GM18526 (cell line): ENCODE data around the gene C11orf24.

Experiments used
- POLR2A ChIP-seq: IDR thresholded peaks from 3 replicates; pipeline ENCODE4 v1.6.1; 2011; ENCODE audit not compliant: insufficient read length; ENCODE audit errors: extremely low read depth

The C11orf24 gene

DNA sequence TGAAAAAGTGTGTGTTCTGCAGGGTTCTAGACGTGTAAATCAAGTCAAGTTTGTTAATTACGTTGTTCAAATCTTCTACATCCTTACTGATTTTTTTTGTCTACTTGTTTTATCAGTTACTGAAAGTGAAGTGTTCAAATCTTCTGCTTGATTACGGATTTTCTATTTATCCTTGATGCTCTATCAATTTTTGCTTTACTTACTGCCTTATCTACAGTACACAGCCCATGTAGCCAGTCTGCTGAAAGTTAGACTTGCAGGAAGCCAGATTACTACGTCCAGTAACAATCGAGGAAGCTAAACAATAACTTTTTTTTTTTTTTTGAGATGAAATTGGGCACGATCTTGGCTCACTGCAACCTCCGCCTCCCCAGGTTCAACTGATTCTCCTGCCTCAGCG, 15.6 kb upstream of the C11orf24 start:
- no peak for TF ChIP-seq POLR2A

GRCh38 chr11:68282861-68283230, 11.1 kb upstream of the C11orf24 start:
- TF ChIP-seq POLR2A: no peak

DNA sequence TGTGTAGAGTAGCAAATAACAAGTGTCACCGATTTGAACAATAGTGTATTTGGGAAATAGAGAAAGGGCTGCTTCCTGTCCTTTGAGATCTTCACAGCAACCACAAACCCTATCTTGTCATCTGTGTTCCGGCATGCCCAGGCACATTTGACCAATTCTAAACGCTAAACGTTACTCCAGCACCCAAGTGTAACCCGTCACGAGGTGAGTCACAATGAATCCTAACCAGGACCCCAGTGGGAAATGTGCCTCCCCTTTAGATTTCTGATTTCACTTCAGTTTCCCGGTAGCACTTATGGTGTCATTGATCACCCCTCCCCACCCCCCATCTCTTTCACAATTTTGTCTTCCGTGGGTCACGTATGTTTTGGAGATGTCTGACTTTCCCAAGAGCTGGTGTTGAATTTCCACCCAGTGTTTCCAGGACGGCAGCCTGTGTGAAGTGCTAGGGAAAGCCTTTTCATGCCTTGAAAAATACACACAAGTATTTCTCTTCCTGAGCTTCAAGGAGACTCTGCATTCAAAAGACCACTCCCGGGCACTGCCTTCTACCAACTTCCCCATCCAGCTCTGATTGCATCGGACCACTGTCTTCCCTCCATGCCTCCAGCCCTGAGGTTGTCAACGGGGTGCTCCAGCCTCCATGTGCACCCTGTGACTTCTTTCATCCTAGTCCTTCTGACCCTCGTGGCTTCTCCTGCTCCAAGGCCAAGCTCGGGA, 10.5 kb upstream of the C11orf24 start:
- no peak for TF ChIP-seq POLR2A

DNA sequence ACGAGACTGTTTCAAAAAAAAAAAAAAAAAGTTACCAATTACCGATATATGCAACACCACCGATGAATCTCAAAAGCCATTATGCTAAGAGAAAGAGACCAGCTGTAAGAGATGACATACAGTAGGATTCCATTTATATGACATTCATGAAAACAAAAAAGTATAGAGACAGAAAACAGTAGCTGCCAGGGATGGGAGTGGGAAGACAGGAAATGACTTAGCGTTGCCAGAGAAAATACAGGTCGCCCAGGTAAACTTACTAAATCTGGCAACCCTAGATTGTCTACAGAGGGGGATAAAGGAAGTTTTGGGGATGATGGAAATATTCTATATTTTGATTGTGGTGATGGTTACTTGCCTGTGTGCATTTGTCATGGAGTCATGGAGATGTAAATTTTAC, 7.9 kb upstream of the C11orf24 start:
- TF ChIP-seq POLR2A: no peak

GRCh38 chr11:68276861-68277260, 5.1 kb upstream of the C11orf24 start:
- no peak for TF ChIP-seq POLR2A

GRCh38 chr11:68275721-68276507, 4.1 kb upstream of the C11orf24 start:
- no peak for TF ChIP-seq POLR2A

GRCh38 chr11:68274306-68274705, 2.5 kb upstream of the C11orf24 start:
- no peak for TF ChIP-seq POLR2A

- TF ChIP-seq POLR2A: no peak
These were observed 1.4 kb upstream of the C11orf24 start for GRCh38 chr11:68273026-68273738.

GRCh38 chr11:68271023-68271780, 571 bp downstream of the C11orf24 start:
- TF ChIP-seq POLR2A: no peak

GRCh38 chr11:68270196-68271022, 1.4 kb downstream of the C11orf24 start:
- no peak for TF ChIP-seq POLR2A

DNA sequence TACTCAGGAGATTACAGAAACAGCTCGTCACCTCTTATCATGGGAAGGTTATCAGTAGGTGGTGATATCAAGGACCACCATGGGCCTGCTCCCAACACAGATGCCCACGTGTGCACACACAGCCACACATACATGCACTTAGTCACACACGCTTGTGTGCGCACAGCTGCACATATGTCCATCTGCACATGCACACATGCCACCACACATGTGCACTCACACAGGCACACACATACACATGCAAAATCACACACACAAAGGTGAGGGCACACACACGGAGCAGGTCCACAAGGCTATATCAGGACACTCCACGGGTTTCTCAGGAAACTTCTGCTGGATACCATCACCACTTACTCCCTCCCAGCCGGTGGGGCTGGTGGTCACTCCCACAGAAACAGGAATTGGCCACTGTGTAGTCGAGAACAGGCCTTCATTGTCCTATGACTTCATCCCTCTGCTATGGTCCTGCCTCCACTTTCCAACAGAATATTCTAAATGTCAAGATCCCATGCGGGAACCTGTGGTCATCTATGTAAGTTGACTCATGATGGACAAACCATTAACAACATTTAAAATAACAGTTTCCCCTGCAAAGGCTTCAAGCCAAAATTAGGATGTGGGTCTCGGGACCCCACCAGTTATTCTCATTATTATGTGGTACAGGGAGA, 2.2 kb downstream of the C11orf24 start:
- TF ChIP-seq POLR2A: no peak

- no peak for TF ChIP-seq POLR2A
These were observed 3.9 kb downstream of the C11orf24 start for GRCh38 chr11:68267881-68268240.

DNA sequence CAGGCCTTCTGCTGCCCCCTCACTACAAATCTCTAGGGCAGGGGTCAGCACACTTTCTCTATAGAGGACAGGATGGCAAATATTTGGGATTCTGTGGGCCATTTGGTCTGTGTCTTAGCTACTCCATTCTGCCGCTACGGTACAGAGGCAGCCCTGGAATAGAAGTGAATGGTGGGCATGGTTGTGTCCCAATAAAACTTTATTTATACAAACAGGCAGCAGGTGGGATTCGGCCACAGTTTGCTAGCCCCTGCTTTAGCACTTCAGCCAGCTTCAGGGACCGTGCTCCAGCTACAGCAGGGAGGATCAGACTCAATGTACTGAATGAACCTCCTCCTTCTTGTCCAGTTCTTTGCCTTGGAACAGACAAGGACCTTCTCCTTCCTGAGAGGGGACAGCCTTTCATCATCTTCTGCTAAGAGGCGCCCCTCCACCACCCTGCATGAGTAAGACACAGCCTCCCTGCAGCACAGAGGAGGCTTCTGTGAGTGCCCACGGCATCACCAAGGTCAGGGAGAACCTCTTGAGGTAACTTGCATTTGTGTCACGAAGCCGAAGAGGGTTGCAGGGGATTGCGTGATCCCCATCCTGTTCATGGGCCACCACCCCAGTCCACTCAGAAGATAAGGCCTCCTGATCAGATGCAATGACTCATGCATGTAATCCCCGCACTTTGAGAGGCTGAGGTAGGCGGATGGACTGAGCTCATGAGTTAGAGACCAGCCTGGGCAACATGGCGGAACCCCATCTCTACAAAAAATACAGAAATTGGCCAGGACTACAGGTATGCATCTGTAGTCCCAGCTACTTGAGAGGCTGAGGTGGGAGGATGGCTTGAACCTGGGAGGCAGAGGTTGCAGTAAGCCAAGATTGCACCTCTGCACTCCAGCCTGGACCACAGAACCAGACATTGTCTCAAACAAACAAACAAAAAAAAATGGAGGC, 4.6 kb downstream of the C11orf24 start:
- no peak for TF ChIP-seq POLR2A
